WERI-Rb-1 (cell line): ENCODE measurements around the gene CENATAC.

Experiments used
- DNase-seq: peaks from one replicate; pipeline ENCODE4 v3.0.0-alpha.2; 2020
- H3K27ac ChIP-seq: fragments of 250-450 bp; sonication (Bioruptor Pico); 2 replicates; pipeline ENCODE4 v1.5.1; 2020; ENCODE audit warnings: mild to moderate bottlenecking, moderate library complexity
- H3K27me3 ChIP-seq: fragments of 250-450 bp; sonication (Bioruptor Pico); 2 replicates; pipeline ENCODE4 v1.5.1; 2021; ENCODE audit warnings: mild to moderate bottlenecking, low read depth, moderate library complexity; ENCODE audit not compliant: insufficient read depth, severe bottlenecking
- H3K36me3 ChIP-seq: fragments of 250-450 bp; sonication (Bioruptor Pico); 2 replicates; pipeline ENCODE4 v1.5.1; 2020; ENCODE audit warnings: mild to moderate bottlenecking, moderate library complexity
- H3K4me3 ChIP-seq: 2 replicates; pipeline ENCODE4 v1.5.1; 2011; ENCODE audit warnings: low read depth, mild to moderate bottlenecking, control low read depth, low read length
- H3K9me3 ChIP-seq: fragments of 250-450 bp; sonication (Bioruptor Pico); 2 replicates; pipeline ENCODE4 v1.5.1; 2021; ENCODE audit warnings: mild to moderate bottlenecking, moderate library complexity; ENCODE audit not compliant: severe bottlenecking
- TF ChIP-seq, protein P1 (sequence below): IDR thresholded peaks from 2 replicates; pipeline ENCODE4 v1.5.1; 2011; ENCODE audit warnings: low read depth, mild to moderate bottlenecking, control low read depth, inconsistent platforms, low read length

The CENATAC gene

DNA sequence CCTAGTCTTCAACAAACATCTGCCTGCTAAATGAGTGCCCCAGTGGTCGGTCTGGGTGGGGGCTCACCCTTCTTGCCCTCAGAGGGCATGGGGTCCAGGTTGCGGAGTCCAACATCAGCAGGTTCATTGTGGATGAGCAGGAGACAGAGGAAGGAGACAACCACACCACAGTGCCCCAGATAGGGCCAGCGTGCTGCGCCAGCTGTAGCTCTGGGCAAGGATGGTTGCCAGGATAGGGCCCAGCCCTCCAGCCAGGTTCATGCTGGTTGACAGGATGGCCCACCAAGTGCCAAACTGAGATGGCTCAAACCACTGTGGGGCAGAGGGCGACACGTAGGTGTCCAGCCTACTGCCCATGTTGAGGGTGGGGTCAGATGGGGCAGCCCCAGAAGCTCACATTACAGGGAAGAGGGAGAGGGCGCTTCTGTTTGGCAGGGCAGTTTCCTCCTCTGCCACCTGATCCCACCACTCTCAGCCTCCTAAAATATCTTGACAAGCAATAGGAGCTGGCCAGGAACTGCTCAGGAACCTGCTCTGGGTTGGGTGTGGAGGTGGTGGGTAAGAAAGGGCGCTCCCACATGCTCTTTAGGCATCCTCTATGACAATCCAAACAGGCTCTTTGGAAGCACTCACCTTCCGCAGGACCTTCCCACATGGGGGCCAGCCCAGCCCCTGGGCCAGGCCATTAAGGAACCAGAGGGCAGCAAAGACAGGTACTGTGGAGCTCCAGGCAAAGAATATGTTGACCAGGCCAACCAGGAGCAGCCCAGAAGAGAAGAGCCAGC is 29.8 kb downstream of the CENATAC start:
- TF ChIP-seq, protein P1, sequence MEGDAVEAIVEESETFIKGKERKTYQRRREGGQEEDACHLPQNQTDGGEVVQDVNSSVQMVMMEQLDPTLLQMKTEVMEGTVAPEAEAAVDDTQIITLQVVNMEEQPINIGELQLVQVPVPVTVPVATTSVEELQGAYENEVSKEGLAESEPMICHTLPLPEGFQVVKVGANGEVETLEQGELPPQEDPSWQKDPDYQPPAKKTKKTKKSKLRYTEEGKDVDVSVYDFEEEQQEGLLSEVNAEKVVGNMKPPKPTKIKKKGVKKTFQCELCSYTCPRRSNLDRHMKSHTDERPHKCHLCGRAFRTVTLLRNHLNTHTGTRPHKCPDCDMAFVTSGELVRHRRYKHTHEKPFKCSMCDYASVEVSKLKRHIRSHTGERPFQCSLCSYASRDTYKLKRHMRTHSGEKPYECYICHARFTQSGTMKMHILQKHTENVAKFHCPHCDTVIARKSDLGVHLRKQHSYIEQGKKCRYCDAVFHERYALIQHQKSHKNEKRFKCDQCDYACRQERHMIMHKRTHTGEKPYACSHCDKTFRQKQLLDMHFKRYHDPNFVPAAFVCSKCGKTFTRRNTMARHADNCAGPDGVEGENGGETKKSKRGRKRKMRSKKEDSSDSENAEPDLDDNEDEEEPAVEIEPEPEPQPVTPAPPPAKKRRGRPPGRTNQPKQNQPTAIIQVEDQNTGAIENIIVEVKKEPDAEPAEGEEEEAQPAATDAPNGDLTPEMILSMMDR, result no peak

DNA sequence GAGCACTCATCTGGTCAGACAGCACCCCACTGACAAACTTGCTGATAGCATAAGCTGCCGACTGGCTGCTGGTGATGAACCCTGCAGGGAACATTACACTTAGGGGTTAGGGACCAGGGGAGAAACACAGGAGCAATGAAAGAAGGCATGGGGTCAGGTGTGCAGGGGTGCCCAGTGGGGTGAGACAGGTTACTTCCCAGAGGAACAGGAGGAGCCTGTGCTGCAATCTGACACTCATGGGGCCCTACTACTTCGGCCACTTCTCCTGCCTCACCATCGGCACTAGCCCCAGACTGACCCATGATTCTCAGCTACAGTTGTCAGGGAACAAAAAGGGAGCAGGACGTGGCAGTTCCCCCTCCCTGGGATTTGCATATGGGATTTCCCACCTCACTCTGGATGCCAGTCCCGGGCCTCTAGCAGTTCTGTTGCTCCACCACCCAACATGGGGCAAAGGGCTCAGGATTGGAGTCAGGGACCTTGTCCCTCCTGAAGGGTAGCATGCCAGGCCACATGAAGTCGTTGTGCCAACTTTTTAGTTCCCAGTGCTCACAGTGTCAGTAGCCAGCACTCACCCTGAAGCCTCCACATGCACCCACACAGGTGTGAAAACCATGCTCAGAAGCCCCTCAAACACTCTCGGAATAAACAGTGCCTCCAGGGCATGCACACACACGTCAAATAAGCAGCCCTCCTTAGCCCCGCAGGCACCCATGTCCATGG is 30.6 kb downstream of the CENATAC start:
- Histone ChIP-seq H3K36me3 (peaks cover 60% of the 10 kb centered on the region), H3K4me3 (peak overlapping the region; percentile 73; the same call in 1 of the 2 replicates), H3K27me3 (no peaks in the 10 kb centered on the region), H3K27ac (peak overlapping the region; percentile 97), H3K9me3 (no peaks in the 10 kb centered on the region)
- TF ChIP-seq, protein P1, result no peak
- DNase-seq, result no peak

More for the DNA sequence above, 29.8 kb downstream of the CENATAC start:
- Histone ChIP-seq H3K4me3 (no peak overlapping the region), H3K36me3 (peaks cover 66% of the 10 kb centered on the region), H3K27me3 (no peaks in the 10 kb centered on the region), H3K9me3 (no peaks in the 10 kb centered on the region), H3K27ac (no peak overlapping the region)
- DNase-seq, result no peak

DNA sequence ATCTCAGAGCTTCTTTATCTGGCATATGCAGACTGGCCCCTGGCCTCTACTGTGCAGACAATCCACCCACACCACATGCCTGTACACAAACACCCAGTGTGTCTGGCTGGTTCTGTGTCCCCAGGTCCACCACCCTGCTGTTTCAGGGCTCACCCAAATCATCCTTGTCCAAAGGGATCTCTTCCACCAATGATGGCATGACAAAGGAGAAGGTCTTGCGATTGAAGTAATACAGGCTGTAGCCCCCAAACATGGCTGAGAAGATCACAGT is 31.1 kb downstream of the CENATAC start:
- peak overlapping the region; percentile 97 for H3K27ac ChIP-seq

DNA sequence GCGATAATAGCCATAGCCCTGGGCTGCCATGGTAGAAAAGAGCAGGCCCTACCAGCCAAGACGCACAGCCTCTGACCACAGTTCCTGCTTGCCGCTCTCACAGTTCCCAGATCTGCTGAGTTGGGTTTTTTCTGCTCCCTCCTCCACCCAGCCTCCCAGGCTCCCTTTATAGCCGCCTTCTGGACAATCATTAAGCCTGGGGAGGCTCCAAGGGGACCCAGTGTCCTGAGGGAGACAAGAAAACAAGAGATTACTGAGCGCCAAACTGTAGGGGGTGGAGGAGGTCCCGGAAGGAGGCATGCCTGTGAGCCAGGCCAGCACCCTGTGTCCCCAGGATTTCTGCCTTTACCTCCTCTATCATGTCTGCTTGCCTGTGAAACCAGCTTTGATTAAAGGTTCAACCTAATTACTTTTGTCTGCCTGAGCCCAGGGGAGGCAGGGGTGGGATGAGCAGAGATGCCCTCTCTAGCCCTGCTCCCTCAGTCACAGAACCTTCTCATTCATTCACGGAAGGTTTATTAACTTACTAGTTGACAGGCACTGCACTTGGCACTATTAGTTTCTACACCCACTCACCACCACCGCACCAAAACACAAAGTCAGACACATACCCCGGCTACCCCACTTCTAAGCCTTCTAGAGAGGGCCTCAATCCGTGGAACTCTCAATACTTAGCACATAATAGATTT is 31.5 kb downstream of the CENATAC start:
- peak; percentile 83 for DNase-seq
- TF ChIP-seq, protein P1, result no peak
- Histone ChIP-seq H3K36me3 (peaks cover 50% of the 10 kb centered on the region), H3K9me3 (no peaks in the 10 kb centered on the region), H3K27ac (peak overlapping the region; percentile 97), H3K27me3 (no peaks in the 10 kb centered on the region), H3K4me3 (peak overlapping the region; percentile 73)

More for the DNA sequence above, 31.1 kb downstream of the CENATAC start:
- DNase-seq, result no peak
- Histone ChIP-seq H3K36me3 (peaks cover 55% of the 10 kb centered on the region), H3K9me3 (no peaks in the 10 kb centered on the region), H3K27me3 (no peaks in the 10 kb centered on the region), H3K4me3 (peak overlapping the region; percentile 73)
- TF ChIP-seq, protein P1, result no peak

DNA sequence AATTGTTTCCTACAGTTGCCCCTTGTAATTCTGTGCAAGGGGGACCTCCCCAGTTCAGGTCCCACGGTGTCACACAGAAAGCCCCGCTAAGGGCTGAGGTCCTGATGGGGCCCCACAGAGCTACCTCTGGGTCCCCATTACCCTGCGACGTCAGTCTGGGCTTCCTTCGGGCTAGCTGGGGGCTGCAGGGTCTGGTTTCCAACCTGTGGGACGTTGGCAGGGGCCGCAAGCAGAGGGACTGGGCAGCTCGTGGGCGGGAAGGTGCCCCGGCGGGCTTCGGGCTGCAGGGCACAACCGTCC is 32.0 kb downstream of the CENATAC start:
- TF ChIP-seq, protein P1, result no peak
- Histone ChIP-seq H3K4me3 (peak overlapping the region; percentile 73), H3K27ac (peak overlapping the region; percentile 97), H3K27me3 (no peaks in the 10 kb centered on the region), H3K36me3 (peaks cover 45% of the 10 kb centered on the region), H3K9me3 (no peaks in the 10 kb centered on the region)
- no peak for DNase-seq
